ENCODE results near the gene MGST3. TPM values are rescaled to one million over a fixed set of nuclear protein-coding genes. Genes with fewer than 3 reads are reported as not detected.

The MGST3 gene
- total RNA-seq, 4 donors from 2014 or later: 106 to 175 (median 157) TPM

GRCh38 chr1:165619647-165620151, 11.3 kb upstream of the MGST3 start:
- no peak for DNase-seq (ENCODE audit: low spot score in 2 of 2)
- WGBS, 2 donors: 67 to 69% methylated on average over 1 of the region's 1 CpG
- no peak for TF ChIP-seq CTCF (IDR thresholded peaks at IDR 0.05)
- no peak for TF ChIP-seq EP300 (IDR thresholded peaks at IDR 0.05)
- no peak for TF ChIP-seq POLR2A (IDR thresholded peaks at IDR 0.05)
- Histone ChIP-seq H3K4me1 (no peaks in the 10 kb centered on the region), H3K9me3 (no peaks in the 10 kb centered on the region), H3K27ac (no peak overlapping the region), H3K27me3 (no peaks in the 10 kb centered on the region), H3K4me3 (no peak overlapping the region), H3K36me3 (no peaks in the 10 kb centered on the region)

GRCh38 chr1:165623624-165624023, 7.4 kb upstream of the MGST3 start:
- H3K36me3 ChIP-seq: no peaks in the 10 kb centered on the region
- no peak for DNase-seq (ENCODE audit: low spot score in 2 of 2)
- TF ChIP-seq EP300 (IDR thresholded peaks at IDR 0.05): no peak
- no peak for TF ChIP-seq CTCF (IDR thresholded peaks at IDR 0.05)
- no peak for TF ChIP-seq POLR2A (IDR thresholded peaks at IDR 0.05)
- no peak overlapping the region for H3K27ac ChIP-seq
- no peak overlapping the region for H3K4me3 ChIP-seq
- H3K9me3 ChIP-seq: no peaks in the 10 kb centered on the region
- no peaks in the 10 kb centered on the region for H3K4me1 ChIP-seq
- no peaks in the 10 kb centered on the region for H3K27me3 ChIP-seq

GRCh38 chr1:165624441-165624840, 6.6 kb upstream of the MGST3 start:
- Histone ChIP-seq H3K27me3 (no peaks in the 10 kb centered on the region), H3K27ac (no peak overlapping the region), H3K4me3 (no peak overlapping the region), H3K9me3 (no peaks in the 10 kb centered on the region), H3K36me3 (no peaks in the 10 kb centered on the region), H3K4me1 (no peaks in the 10 kb centered on the region)
- DNase-seq (ENCODE audit: low spot score in 2 of 2): no peak
- TF ChIP-seq CTCF (IDR thresholded peaks at IDR 0.05) (no peak), POLR2A (IDR thresholded peaks at IDR 0.05) (no peak), EP300 (IDR thresholded peaks at IDR 0.05) (no peak)
- WGBS, 2 donors: 72 to 83% methylated on average over 4 of the region's 4 CpGs

- Histone ChIP-seq H3K36me3 (no peaks in the 10 kb centered on the region), H3K4me3 (no peak overlapping the region), H3K4me1 (peaks cover 0 to 23% (median 10%) of the 10 kb centered on the region in 4 donors), H3K27me3 (no peaks in the 10 kb centered on the region), H3K9me3 (no peaks in the 10 kb centered on the region), H3K27ac (no peak overlapping the region)
- WGBS, 2 donors: 79 to 81% methylated on average over 6 of the region's 6 CpGs
- DNase-seq (ENCODE audit: low spot score in 2 of 2): no peak
- TF ChIP-seq CTCF (IDR thresholded peaks at IDR 0.05) (no peak), EP300 (IDR thresholded peaks at IDR 0.05) (no peak), POLR2A (IDR thresholded peaks at IDR 0.05) (no peak)
These were observed 2.7 kb upstream of the MGST3 start for GRCh38 chr1:165628147-165628822.

GRCh38 chr1:165629151-165629550, 1.9 kb upstream of the MGST3 start:
- Histone ChIP-seq H3K27ac (no peak overlapping the region), H3K36me3 (no peaks in the 10 kb centered on the region), H3K4me1 (peaks cover 0 to 31% (median 18%) of the 10 kb centered on the region in 4 donors), H3K4me3 (no peak overlapping the region), H3K27me3 (no peaks in the 10 kb centered on the region), H3K9me3 (no peaks in the 10 kb centered on the region)
- DNase-seq (ENCODE audit: low spot score in 2 of 2): no peak
- TF ChIP-seq POLR2A (IDR thresholded peaks at IDR 0.05) (no peak), CTCF (IDR thresholded peaks at IDR 0.05) (no peak), EP300 (IDR thresholded peaks at IDR 0.05) (no peak)
- WGBS, 2 donors: 53 to 63% methylated on average over 3 of the region's 3 CpGs
